Suprapubic skin (tissue), 4 donors: ENCODE data around the gene OR52L1. TPM values are rescaled to one million over a fixed set of nuclear protein-coding genes. Genes with fewer than 3 reads are reported as not detected.

Source experiments
- DNase-seq, 2 donors: peaks; one replicate each; pipeline ENCODE4 v3.0.0-alpha.2; 2019; ENCODE audit warnings: low spot score in 2 of 2
- H3K27ac ChIP-seq: fragments of 200-600 bp; sonication (generic); one replicate; pipeline ENCODE4 v1.5.1; 2019
- H3K27me3 ChIP-seq: fragments of 200-600 bp; sonication (generic); one replicate; pipeline ENCODE4 v1.5.1; 2019
- H3K36me3 ChIP-seq: fragments of 200-600 bp; sonication (generic); one replicate; pipeline ENCODE4 v1.5.1; 2019
- H3K4me1 ChIP-seq: fragments of 200-600 bp; sonication (generic); one replicate; pipeline ENCODE4 v1.5.1; 2019
- H3K4me3 ChIP-seq: fragments of 200-600 bp; sonication (generic); one replicate; pipeline ENCODE4 v1.5.1; 2019; ENCODE audit warnings: mild to moderate bottlenecking
- H3K9me3 ChIP-seq: fragments of 200-600 bp; sonication (generic); one replicate; pipeline ENCODE4 v1.5.1; 2019
- CTCF ChIP-seq, 2 donors: fragments of 200-600 bp in 1 of 2; fragments of 450-650 bp in 1 of 2; sonication (generic) in 1 of 2; IDR thresholded peaks; one replicate each; pipeline ENCODE4 v1.5.1; 2016 to 2019; ENCODE audit warnings: antibody characterized with exemption in 2 of 2, mild to moderate bottlenecking in 1 of 2, moderate library complexity in 1 of 2
- EP300 ChIP-seq: sonication (generic); formaldehyde crosslinking; IDR thresholded peaks from one replicate; pipeline ENCODE4 v1.6.1; 2017; ENCODE audit warnings: antibody characterized with exemption
- POLR2A ChIP-seq, 2 donors: fragments of 450-650 bp; IDR thresholded peaks; one replicate each; pipeline ENCODE4 v1.6.1; 2017; ENCODE audit warnings: antibody characterized with exemption in 2 of 2, mild to moderate bottlenecking in 2 of 2, moderate library complexity in 2 of 2
- POLR2AphosphoS5 ChIP-seq, 3 donors: sonication (generic); formaldehyde crosslinking; IDR thresholded peaks; one replicate each; pipeline ENCODE4 v1.6.1; 2017; ENCODE audit warnings: antibody characterized with exemption in 3 of 3
- WGBS: methylation state at CpG from one replicate; pipeline ENCODE4 v1.1.5; 2018; 5-methylcytosine and 5-hydroxymethylcytosine counted together
- total RNA-seq, 4 donors: library from RNA; depleted of rRNA; stranded (reverse); fragments of >200 nt; gene quantifications; one replicate each; pipeline ENCODE4 v1.1.0, GENCODE V29; 2016

Gene OR52L1
- total RNA-seq, 4 donors from 2014 or later, result not detected

- no peak for DNase-seq
- H3K4me3 ChIP-seq, result no peak overlapping the region
- H3K9me3 ChIP-seq, result peaks cover 6% of the 10 kb centered on the region
- no peaks in the 10 kb centered on the region for H3K4me1 ChIP-seq
- H3K36me3 ChIP-seq, result no peaks in the 10 kb centered on the region
- TF ChIP-seq POLR2AphosphoS5 (IDR thresholded peaks at IDR 0.05) (no peak), POLR2A (IDR thresholded peaks at IDR 0.05) (no peak), CTCF (IDR thresholded peaks at IDR 0.05) (no peak), EP300 (no peak)
- no peaks in the 10 kb centered on the region for H3K27me3 ChIP-seq
- WGBS, result 86% methylated on average over 2 of the region's 2 CpGs
- H3K27ac ChIP-seq, result no peak overlapping the region
These were observed 46.0 kb downstream of the OR52L1 start for GRCh38 chr11:5940748-5941147.

GRCh38 chr11:5938603-5938965, 48.2 kb downstream of the OR52L1 start:
- TF ChIP-seq CTCF (IDR thresholded peaks at IDR 0.05) (no peak), POLR2AphosphoS5 (IDR thresholded peaks at IDR 0.05) (no peak), EP300 (no peak), POLR2A (IDR thresholded peaks at IDR 0.05) (no peak)
- no peaks in the 10 kb centered on the region for H3K4me1 ChIP-seq
- peaks cover 6% of the 10 kb centered on the region for H3K9me3 ChIP-seq
- DNase-seq, result no peak
- H3K4me3 ChIP-seq, result no peak overlapping the region
- H3K27me3 ChIP-seq, result no peaks in the 10 kb centered on the region
- no peaks in the 10 kb centered on the region for H3K36me3 ChIP-seq
- no peak overlapping the region for H3K27ac ChIP-seq
- 86% methylated on average over 15 of the region's 21 CpGs for WGBS

GRCh38 chr11:5937868-5938602, 48.8 kb downstream of the OR52L1 start:
- no peak for DNase-seq
- 92% methylated on average over 39 of the region's 39 CpGs for WGBS
- Histone ChIP-seq H3K36me3 (no peaks in the 10 kb centered on the region), H3K9me3 (peaks cover 6% of the 10 kb centered on the region), H3K4me3 (no peak overlapping the region), H3K27me3 (no peaks in the 10 kb centered on the region), H3K27ac (no peak overlapping the region), H3K4me1 (no peaks in the 10 kb centered on the region)
- TF ChIP-seq EP300 (no peak), CTCF (IDR thresholded peaks at IDR 0.05) (no peak), POLR2A (IDR thresholded peaks at IDR 0.05) (no peak), POLR2AphosphoS5 (IDR thresholded peaks at IDR 0.05) (no peak)

Other genes starting within 250 kb of the OR52L1 start
- gene OR52N4, start 232.7 kb downstream of the OR52L1 start, total RNA-seq, result not detected
- gene OR52N5, start 203.6 kb downstream of the OR52L1 start, total RNA-seq, result not detected
- not detected for gene OR52N1, start 195.7 kb downstream of the OR52L1 start, total RNA-seq
- gene OR52N2, start 178.1 kb downstream of the OR52L1 start, total RNA-seq, result not detected
- gene OR52E6, start 145.1 kb downstream of the OR52L1 start, total RNA-seq, result not detected
- gene OR52E8, start 129.3 kb downstream of the OR52L1 start, total RNA-seq, result not detected
- not detected for gene OR52E4, start 106.4 kb downstream of the OR52L1 start, total RNA-seq
- not detected for gene OR52E5, start 93.8 kb downstream of the OR52L1 start, total RNA-seq
- gene OR56A3, start 44.7 kb downstream of the OR52L1 start, total RNA-seq, result not detected
- gene OR56A5, start 18.5 kb downstream of the OR52L1 start, total RNA-seq, result not detected
- gene OR56A4, start 20.0 kb upstream of the OR52L1 start, total RNA-seq, result 1 to 10 TPM in 1 of 4 donors, under 1 TPM in 1, not detected in 2; 0.51 to 2.3 TPM
- 1 to 10 TPM in 1 of 4 donors, under 1 TPM in 2, not detected in 1; 0.25 to 1.2 (median 0.31) TPM for gene OR56A1, start 43.8 kb upstream of the OR52L1 start, total RNA-seq
- not detected for gene OR56B4, start 120.7 kb upstream of the OR52L1 start, total RNA-seq
- gene OR52B2, start 183.3 kb upstream of the OR52L1 start, total RNA-seq, result not detected
- not detected for gene OR52W1, start 212.2 kb upstream of the OR52L1 start, total RNA-seq
- not detected for gene C11orf42, start 218.6 kb upstream of the OR52L1 start, total RNA-seq
- gene FHIP1B, start 247.7 kb upstream of the OR52L1 start, total RNA-seq, result 100 to 1,000 TPM in 2 of 4 donors, 10 to 100 TPM in 2; 67.8 to 133 (median 90.9) TPM